ENCODE data around the gene NEFH.

NEFH gene

GRCh38 chr22:29491012-29491411 lies 11.0 kb downstream of the NEFH start:
- TF ChIP-seq, protein P1, sequence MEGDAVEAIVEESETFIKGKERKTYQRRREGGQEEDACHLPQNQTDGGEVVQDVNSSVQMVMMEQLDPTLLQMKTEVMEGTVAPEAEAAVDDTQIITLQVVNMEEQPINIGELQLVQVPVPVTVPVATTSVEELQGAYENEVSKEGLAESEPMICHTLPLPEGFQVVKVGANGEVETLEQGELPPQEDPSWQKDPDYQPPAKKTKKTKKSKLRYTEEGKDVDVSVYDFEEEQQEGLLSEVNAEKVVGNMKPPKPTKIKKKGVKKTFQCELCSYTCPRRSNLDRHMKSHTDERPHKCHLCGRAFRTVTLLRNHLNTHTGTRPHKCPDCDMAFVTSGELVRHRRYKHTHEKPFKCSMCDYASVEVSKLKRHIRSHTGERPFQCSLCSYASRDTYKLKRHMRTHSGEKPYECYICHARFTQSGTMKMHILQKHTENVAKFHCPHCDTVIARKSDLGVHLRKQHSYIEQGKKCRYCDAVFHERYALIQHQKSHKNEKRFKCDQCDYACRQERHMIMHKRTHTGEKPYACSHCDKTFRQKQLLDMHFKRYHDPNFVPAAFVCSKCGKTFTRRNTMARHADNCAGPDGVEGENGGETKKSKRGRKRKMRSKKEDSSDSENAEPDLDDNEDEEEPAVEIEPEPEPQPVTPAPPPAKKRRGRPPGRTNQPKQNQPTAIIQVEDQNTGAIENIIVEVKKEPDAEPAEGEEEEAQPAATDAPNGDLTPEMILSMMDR (IDR thresholded peaks at IDR 0.05; ENCODE audit: low read depth, low read length, missing control alignments), result no peak
- no peak for DNase-seq (ENCODE audit: extremely low read depth, low read depth)
- no peak overlapping the region for H3K4me3 ChIP-seq (replicated peaks; ENCODE audit: low read depth, low read length)

GRCh38 chr22:29493636-29494035 lies 13.6 kb downstream of the NEFH start:
- TF ChIP-seq, protein P1 (IDR thresholded peaks at IDR 0.05; ENCODE audit: low read depth, low read length, missing control alignments), result no peak
- DNase-seq (ENCODE audit: extremely low read depth, low read depth), result no peak
- H3K4me3 ChIP-seq (replicated peaks; ENCODE audit: low read depth, low read length), result no peak overlapping the region

GRCh38 chr22:29499852-29500251 lies 19.8 kb downstream of the NEFH start:
- no peak for DNase-seq (ENCODE audit: extremely low read depth, low read depth)
- TF ChIP-seq, protein P1 (IDR thresholded peaks at IDR 0.05; ENCODE audit: low read depth, low read length, missing control alignments), result no peak
- no peak overlapping the region for H3K4me3 ChIP-seq (replicated peaks; ENCODE audit: low read depth, low read length)

DNA sequence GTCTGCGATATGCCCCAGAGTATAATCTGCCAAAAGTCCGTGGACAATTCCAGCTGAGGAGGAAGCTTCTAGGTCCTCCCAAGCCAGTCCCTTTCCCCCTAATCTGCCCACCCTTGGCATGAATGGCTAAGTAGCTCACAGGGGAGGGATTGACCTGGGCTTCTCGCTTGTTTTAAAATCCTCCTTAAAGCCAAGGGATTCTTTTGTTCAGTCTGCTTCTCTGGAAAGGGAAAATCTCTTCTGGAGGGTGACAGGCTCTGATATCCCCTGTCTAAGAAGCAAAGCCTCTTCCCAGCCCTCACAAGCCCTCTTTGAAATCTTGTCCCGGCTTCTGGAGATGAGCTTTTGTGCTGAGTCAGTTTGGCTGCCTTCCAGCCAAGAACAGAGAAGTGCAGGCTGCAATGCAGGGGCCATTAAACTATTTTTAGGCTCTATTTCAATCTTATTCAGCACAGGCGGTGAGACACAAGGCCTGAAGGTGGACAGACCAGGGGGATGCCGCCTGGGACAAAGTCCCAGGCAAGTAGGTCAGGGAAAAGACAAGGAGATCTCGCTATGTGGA lies 23.9 kb downstream of the NEFH start:
- TF ChIP-seq, protein P1 (IDR thresholded peaks at IDR 0.05; ENCODE audit: low read depth, low read length, missing control alignments), result no peak
- peak; percentile 37 for DNase-seq (ENCODE audit: extremely low read depth, low read depth)
- no peak overlapping the region for H3K4me3 ChIP-seq (replicated peaks; ENCODE audit: low read depth, low read length)

DNA sequence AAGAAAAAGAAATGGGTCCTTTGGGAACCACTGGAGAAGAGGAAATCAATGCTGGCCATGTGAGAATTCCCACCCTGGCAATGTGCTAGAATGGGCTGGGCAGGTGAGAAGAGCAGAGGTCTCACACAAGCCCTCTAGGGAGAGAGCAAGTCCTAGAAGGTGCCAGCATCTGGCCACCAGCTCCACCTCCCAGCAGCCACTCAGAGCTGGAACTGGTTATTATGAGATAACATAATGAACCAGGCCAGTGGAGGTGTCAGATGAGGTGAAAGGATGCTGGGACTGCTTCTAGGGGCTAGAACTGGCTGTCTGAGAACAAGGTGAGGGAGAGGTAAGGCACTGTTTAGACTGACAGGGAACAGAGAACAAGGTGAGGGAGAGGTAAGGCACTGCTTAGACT lies 29.3 kb downstream of the NEFH start:
- H3K4me3 ChIP-seq (replicated peaks; ENCODE audit: low read depth, low read length), result no peak overlapping the region
- TF ChIP-seq, protein P1 (IDR thresholded peaks at IDR 0.05; ENCODE audit: low read depth, low read length, missing control alignments), result no peak
- no peak for DNase-seq (ENCODE audit: extremely low read depth, low read depth)

GRCh38 chr22:29509815-29510214 lies 29.8 kb downstream of the NEFH start:
- H3K4me3 ChIP-seq (replicated peaks; ENCODE audit: low read depth, low read length), result no peak overlapping the region
- no peak for DNase-seq (ENCODE audit: extremely low read depth, low read depth)
- TF ChIP-seq, protein P1 (IDR thresholded peaks at IDR 0.05; ENCODE audit: low read depth, low read length, missing control alignments), result no peak

GRCh38 chr22:29510542-29510941 lies 30.5 kb downstream of the NEFH start:
- H3K4me3 ChIP-seq (replicated peaks; ENCODE audit: low read depth, low read length), result no peak overlapping the region
- no peak for DNase-seq (ENCODE audit: extremely low read depth, low read depth)
- TF ChIP-seq, protein P1 (IDR thresholded peaks at IDR 0.05; ENCODE audit: low read depth, low read length, missing control alignments), result no peak

Measured in HFF-Myc (cell line).